OCI-LY1 (cell line): Measurements from ENCODE around the gene KDM3B.

Experiments used
- EZH2 ChIP-seq: fragments of 200-600 bp; sonication (generic), shearing (Covaris generic); IDR thresholded peaks from 2 replicates; pipeline ENCODE4 v1.8.0; 2017; ENCODE audit warnings: borderline replicate concordance, mixed run types, mild to moderate bottlenecking, antibody characterized with exemption, low read length, moderate library complexity, mixed read lengths
- TF ChIP-seq, protein P1 (sequence below): fragments of 200-600 bp; sonication (generic), shearing (Covaris generic); IDR thresholded peaks from 2 replicates; pipeline ENCODE4 v1.5.1; 2017; ENCODE audit warnings: mild to moderate bottlenecking, antibody characterized with exemption, low read length, moderate library complexity, mixed read lengths

GRCh38 chr5:138438724-138439476 is 86.4 kb downstream of the KDM3B start, which contains the start of gene REEP2:
- TF ChIP-seq, protein P1, sequence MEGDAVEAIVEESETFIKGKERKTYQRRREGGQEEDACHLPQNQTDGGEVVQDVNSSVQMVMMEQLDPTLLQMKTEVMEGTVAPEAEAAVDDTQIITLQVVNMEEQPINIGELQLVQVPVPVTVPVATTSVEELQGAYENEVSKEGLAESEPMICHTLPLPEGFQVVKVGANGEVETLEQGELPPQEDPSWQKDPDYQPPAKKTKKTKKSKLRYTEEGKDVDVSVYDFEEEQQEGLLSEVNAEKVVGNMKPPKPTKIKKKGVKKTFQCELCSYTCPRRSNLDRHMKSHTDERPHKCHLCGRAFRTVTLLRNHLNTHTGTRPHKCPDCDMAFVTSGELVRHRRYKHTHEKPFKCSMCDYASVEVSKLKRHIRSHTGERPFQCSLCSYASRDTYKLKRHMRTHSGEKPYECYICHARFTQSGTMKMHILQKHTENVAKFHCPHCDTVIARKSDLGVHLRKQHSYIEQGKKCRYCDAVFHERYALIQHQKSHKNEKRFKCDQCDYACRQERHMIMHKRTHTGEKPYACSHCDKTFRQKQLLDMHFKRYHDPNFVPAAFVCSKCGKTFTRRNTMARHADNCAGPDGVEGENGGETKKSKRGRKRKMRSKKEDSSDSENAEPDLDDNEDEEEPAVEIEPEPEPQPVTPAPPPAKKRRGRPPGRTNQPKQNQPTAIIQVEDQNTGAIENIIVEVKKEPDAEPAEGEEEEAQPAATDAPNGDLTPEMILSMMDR = no peak
- no peak for TF ChIP-seq EZH2
